K562 (cell line): ENCODE results near the gene CCDC194. TPM values are rescaled to one million over a fixed set of nuclear protein-coding genes. Genes with fewer than 3 reads are reported as not detected.

Source experiments
- ATF6 ChIP-seq: sonication (generic); formaldehyde crosslinking; IDR thresholded peaks from 2 replicates; pipeline ENCODE4 v1.4.0; 2020; ENCODE audit warnings: mild to moderate bottlenecking, missing genetic modification reagents
- BDP1 ChIP-seq: IDR thresholded peaks from 3 replicates; pipeline ENCODE4 v1.6.1; 2011; ENCODE audit not compliant: insufficient read length, insufficient read depth
- CEBPB ChIP-seq: fragments of 450-650 bp; IDR thresholded peaks from 2 replicates; pipeline ENCODE4 v1.6.1; 2016; ENCODE audit warnings: missing genetic modification characterization, missing compliant biosample characterization
- CHCHD3 ChIP-seq: fragments of 250-450 bp; sonication (Bioruptor Pico); IDR thresholded peaks from 2 replicates; pipeline ENCODE4 v2.1.2; 2022; ENCODE audit warnings: mild to moderate bottlenecking
- HCFC1 ChIP-seq: IDR thresholded peaks from 2 replicates; pipeline ENCODE4 v1.6.1; 2012; ENCODE audit warnings: low read depth, low read length, improper control_type of control experiment
- HSF4 ChIP-seq: fragments of 250-450 bp; sonication (Bioruptor Pico); IDR thresholded peaks from 2 replicates; pipeline ENCODE4 v2.1.2; 2022; ENCODE audit warnings: mild to moderate bottlenecking, moderate library complexity, borderline replicate concordance
- NFXL1 ChIP-seq: fragments of 450-650 bp; formaldehyde crosslinking; IDR thresholded peaks from 2 replicates; pipeline ENCODE4 v1.4.0; 2021; ENCODE audit warnings: mild to moderate bottlenecking
- NR2C2 ChIP-seq, 2 experiments: fragments of 200-800 bp in 1 of 2; sonication (Bioruptor generic) in 1 of 2; sonication (generic) in 1 of 2; formaldehyde crosslinking in 1 of 2; IDR thresholded peaks; 2 replicates each; pipeline versions ENCODE4 v1.6.1 to v1.8.0; 2016 to 2022; ENCODE audit warnings: mild to moderate bottlenecking in 1 of 2, missing compliant biosample characterization in 1 of 2, missing genetic modification characterization in 1 of 2, missing genetic modification reagents in 1 of 2
- NR4A1 ChIP-seq, 2 experiments: fragments of 250-450 bp in 1 of 2; fragments of 450-650 bp in 1 of 2; sonication (Bioruptor Pico) in 1 of 2; IDR thresholded peaks; 2 replicates each; pipeline versions ENCODE4 v1.4.0 to v1.6.1; 2016 to 2020; ENCODE audit warnings: mild to moderate bottlenecking in 2 of 2, missing compliant biosample characterization in 1 of 2, missing genetic modification characterization in 1 of 2, moderate library complexity in 1 of 2
- NRF1 ChIP-seq, 2 experiments: fragments of 450-650 bp; IDR thresholded peaks in 1 of 2; conservative IDR thresholded peaks in 1 of 2; 2 replicates each; pipeline ENCODE4 v1.6.1; 2014; ENCODE audit warnings: mild to moderate bottlenecking in 2 of 2
- SAFB ChIP-seq: fragments of 200-400 bp; formaldehyde crosslinking; IDR thresholded peaks from 2 replicates; pipeline ENCODE4 v1.6.1; 2017; ENCODE audit warnings: low read depth, low read length, borderline replicate concordance
- SIX5 ChIP-seq, 2 experiments: IDR thresholded peaks; 2 replicates each; pipeline ENCODE4 v1.6.1; 2011; ENCODE audit warnings: low read length in 2 of 2, borderline replicate concordance in 1 of 2, low read depth in 1 of 2, mild to moderate bottlenecking in 1 of 2, moderate library complexity in 1 of 2; ENCODE audit not compliant: insufficient read depth in 1 of 2
- SNIP1 ChIP-seq: fragments of 450-650 bp; IDR thresholded peaks from 2 replicates; pipeline ENCODE4 v1.7.1; 2017; ENCODE audit warnings: low read depth, mild to moderate bottlenecking
- TEAD4 ChIP-seq, 2 experiments: sonication (generic) in 1 of 2; formaldehyde crosslinking in 1 of 2; IDR thresholded peaks; 2 replicates each; pipeline versions ENCODE4 v1.6.1 to v1.8.0; 2012 to 2022; ENCODE audit warnings: borderline replicate concordance in 1 of 2, inconsistent platforms in 1 of 2, low read length in 1 of 2, mild to moderate bottlenecking in 1 of 2, missing genetic modification reagents in 1 of 2
- ZBTB49 ChIP-seq: sonication (generic); formaldehyde crosslinking; IDR thresholded peaks from 2 replicates; pipeline ENCODE4 v1.8.0; 2022; ENCODE audit warnings: missing genetic modification reagents, mild to moderate bottlenecking, borderline replicate concordance
- ZNF324 ChIP-seq: fragments of 250-450 bp; sonication (Bioruptor Pico); IDR thresholded peaks from 2 replicates; pipeline ENCODE4 v1.4.0; 2020; ENCODE audit warnings: mild to moderate bottlenecking
- ZNF583 ChIP-seq: fragments of 250-450 bp; sonication (Bioruptor Pico); IDR thresholded peaks from 2 replicates; pipeline ENCODE4 v1.4.0; 2020
- polyA plus RNA-seq, 8 experiments: library from polyadenylated mRNA; depleted of rRNA in 4 of 8; stranded (reverse) in 5 of 8; unstranded in 3 of 8; fragments of >200 nt; fragmentation: Nextera tagmentation in 2 of 8; fragmentation: Illumina TruSeq in 1 of 8; extraction: Ambion mirVana in 2 of 8; extraction: Trizol in 1 of 8; gene quantifications; 2 replicates each; pipeline versions ENCODE4 v1.2.1 to v1.2.3, GENCODE V29; 2011 to 2014; ENCODE audit warnings: inconsistent platforms in 1 of 8, missing spikeins in 1 of 8
- total RNA-seq, 7 experiments: library from RNA; depleted of rRNA in 6 of 7; stranded (reverse); fragments of >200 nt in 6 of 7; fragmentation: Illumina TruSeq in 2 of 7; extraction: Trizol in 2 of 7; gene quantifications; 2 replicates each; pipeline versions ENCODE4 v1.2.1 to v1.2.3, GENCODE V29; 2011 to 2021; ENCODE audit warnings: low replicate concordance in 1 of 7
- TF ChIP-seq, protein P1 (sequence below): fragments of 200-800 bp; sonication (Bioruptor generic); IDR thresholded peaks from 2 replicates; pipeline ENCODE4 v1.6.1; 2017; ENCODE audit warnings: missing genetic modification characterization, missing compliant biosample characterization
- TF ChIP-seq, protein P2 (sequence below): sonication (generic); IDR thresholded peaks from 2 replicates; pipeline ENCODE4 v1.6.1; 2016

Gene CCDC194
- total and polyA plus RNA-seq, 9 of the 15 experiments (the other 6 are each of a cell fraction or from before 2014, with no cell fraction given): 0.13 to 1.3 (median 0.39) TPM; not detected in 3

DNA sequence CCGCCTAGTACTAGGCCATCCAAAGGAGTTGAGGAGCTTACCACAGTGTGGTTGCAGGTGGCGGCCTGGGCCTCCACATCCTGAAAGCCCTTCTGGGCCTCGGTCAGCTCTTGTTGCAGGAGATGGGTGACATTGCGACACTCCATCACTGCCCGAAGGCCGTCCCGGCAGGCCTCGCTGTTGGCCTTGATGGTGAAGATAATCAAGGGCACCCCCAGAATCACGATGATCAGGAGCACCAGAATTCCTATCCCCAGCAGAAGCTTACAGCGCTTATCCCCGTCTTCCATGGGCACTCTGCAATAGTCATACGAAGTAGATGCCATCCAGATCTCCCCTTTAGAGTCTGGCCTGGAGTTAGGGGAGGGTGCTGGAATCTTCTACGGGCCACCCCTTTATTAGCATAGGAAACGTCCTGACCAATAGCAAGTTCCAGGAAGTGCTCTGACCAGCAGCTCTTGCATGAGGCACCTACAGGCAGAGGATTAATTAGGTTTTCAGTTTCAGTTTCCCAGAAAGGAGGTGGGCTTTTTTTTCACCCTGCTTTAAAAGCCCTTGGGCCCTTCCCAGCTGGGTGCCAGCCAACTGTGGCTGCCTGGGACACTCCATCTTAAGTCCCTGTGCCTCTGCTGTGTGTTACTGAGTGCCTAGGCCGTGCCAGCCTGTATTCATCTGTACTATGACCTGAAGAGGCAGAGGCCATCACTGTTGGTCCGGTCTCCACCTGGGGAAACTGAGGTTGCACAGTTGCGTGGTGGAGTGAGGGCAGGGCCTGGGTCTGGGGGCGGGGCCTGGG is 11.5 kb upstream of the CCDC194 start, which contains the start of gene BST2 (continued):
- TF ChIP-seq NRF1 (conservative IDR thresholded peaks at IDR 0.05 in 1 of 2, IDR thresholded peaks at IDR 0.05 in 1 of 2) (peak in 1 of 2 experiments; percentile 34; a peak in 1 of 4 replicates), TEAD4 (IDR thresholded peaks at IDR 0.05; ENCODE audit: low read length) (peak; percentile 67; the same call in 1 of the 2 replicates), TEAD4 (CRISPR knock-in tag; IDR thresholded peaks at IDR 0.05; ENCODE audit: borderline replicate concordance) (no peak), SAFB (no peak), SIX5 (IDR thresholded peaks at IDR 0.05; ENCODE audit: borderline replicate concordance in 1 of 2, insufficient read depth in 1 of 2, low read depth in 1 of 2, low read length in 2 of 2) (no peak), SNIP1 (no peak), HSF4 (no peak), NR4A1 (CRISPR knock-in tag; IDR thresholded peaks at IDR 0.05) (no peak), NR4A1 (tag; IDR thresholded peaks at IDR 0.05) (no peak), NFXL1 (CRISPR knock-in tag) (no peak), ZNF583 (CRISPR knock-in tag) (peak; percentile 60; the same call in 1 of the 2 replicates), ZNF324 (CRISPR knock-in tag) (no peak; the same call in 1 of the 2 replicates), ATF6 (CRISPR knock-in tag) (no peak), CHCHD3 (CRISPR knock-in tag) (no peak), BDP1 (no peak), HCFC1 (no peak; the same call in none of the 2 replicates), NR2C2 (CRISPR knock-in tag; IDR thresholded peaks at IDR 0.05) (0 out of 2 replicates have a peak, but pooled peaks have one; percentile 24), NR2C2 (tag; IDR thresholded peaks at IDR 0.05) (0 out of 2 replicates have a peak, but pooled peaks have one; percentile 39), ZBTB49 (CRISPR knock-in tag) (no peak), CEBPB (tag) (peak; percentile 99)
- TF ChIP-seq, protein P1, sequence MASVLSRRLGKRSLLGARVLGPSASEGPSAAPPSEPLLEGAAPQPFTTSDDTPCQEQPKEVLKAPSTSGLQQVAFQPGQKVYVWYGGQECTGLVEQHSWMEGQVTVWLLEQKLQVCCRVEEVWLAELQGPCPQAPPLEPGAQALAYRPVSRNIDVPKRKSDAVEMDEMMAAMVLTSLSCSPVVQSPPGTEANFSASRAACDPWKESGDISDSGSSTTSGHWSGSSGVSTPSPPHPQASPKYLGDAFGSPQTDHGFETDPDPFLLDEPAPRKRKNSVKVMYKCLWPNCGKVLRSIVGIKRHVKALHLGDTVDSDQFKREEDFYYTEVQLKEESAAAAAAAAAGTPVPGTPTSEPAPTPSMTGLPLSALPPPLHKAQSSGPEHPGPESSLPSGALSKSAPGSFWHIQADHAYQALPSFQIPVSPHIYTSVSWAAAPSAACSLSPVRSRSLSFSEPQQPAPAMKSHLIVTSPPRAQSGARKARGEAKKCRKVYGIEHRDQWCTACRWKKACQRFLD (CRISPR knock-in tag): no peak
- TF ChIP-seq, protein P2, sequence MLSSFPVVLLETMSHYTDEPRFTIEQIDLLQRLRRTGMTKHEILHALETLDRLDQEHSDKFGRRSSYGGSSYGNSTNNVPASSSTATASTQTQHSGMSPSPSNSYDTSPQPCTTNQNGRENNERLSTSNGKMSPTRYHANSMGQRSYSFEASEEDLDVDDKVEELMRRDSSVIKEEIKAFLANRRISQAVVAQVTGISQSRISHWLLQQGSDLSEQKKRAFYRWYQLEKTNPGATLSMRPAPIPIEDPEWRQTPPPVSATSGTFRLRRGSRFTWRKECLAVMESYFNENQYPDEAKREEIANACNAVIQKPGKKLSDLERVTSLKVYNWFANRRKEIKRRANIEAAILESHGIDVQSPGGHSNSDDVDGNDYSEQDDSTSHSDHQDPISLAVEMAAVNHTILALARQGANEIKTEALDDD: no peak
